ENCODE results near the gene DHRS7C.

The DHRS7C gene

GRCh38 chr17:9828296-9829295, 37.2 kb upstream of the DHRS7C start:
- no peak overlapping the region for H3K9ac ChIP-seq (ENCODE audit: insufficient read length, low read depth)
- no peak for DNase-seq (ENCODE audit: low read depth, low spot score)
- no peak for TF ChIP-seq YY1 (IDR thresholded peaks at IDR 0.05; ENCODE audit: insufficient read depth, insufficient read length)
- no peak for TF ChIP-seq SUZ12 (IDR thresholded peaks at IDR 0.05; ENCODE audit: extremely low read depth, insufficient read depth, insufficient read length)
- no peak for TF ChIP-seq ZNF274 (IDR thresholded peaks at IDR 0.05; ENCODE audit: low read depth, low read length)
- H3K27me3 ChIP-seq (ENCODE audit: insufficient read depth, insufficient read length), result no peaks in the 10 kb centered on the region
- no peak overlapping the region for H3K4me3 ChIP-seq (ENCODE audit: insufficient read length, low read depth)
- H3K36me3 ChIP-seq (ENCODE audit: insufficient read depth, insufficient read length, low read length), result no peaks in the 10 kb centered on the region
- no peaks in the 10 kb centered on the region; the same call in 1 of the 2 replicates for H3K9me3 ChIP-seq (ENCODE audit: insufficient read depth, low read length)
- H3K4me1 ChIP-seq (ENCODE audit: insufficient read depth, insufficient read length), result peaks cover 3% of the 10 kb centered on the region

- no peaks in the 10 kb centered on the region for H3K27me3 ChIP-seq (ENCODE audit: insufficient read depth, insufficient read length)
- H3K9ac ChIP-seq (ENCODE audit: insufficient read length, low read depth), result no peak within 1 kb of the TSS
- no peaks in the 10 kb centered on the region for H3K9me3 ChIP-seq (ENCODE audit: insufficient read depth, low read length)
- H3K4me3 ChIP-seq (ENCODE audit: insufficient read length, low read depth), result no peak within 1 kb of the TSS
- no peaks in the 10 kb centered on the region for H3K36me3 ChIP-seq (ENCODE audit: insufficient read depth, insufficient read length, low read length)
- DNase-seq (ENCODE audit: low read depth, low spot score), result no peak
- peaks cover 3% of the 10 kb centered on the region for H3K4me1 ChIP-seq (ENCODE audit: insufficient read depth, insufficient read length)
- TF ChIP-seq ZNF274 (IDR thresholded peaks at IDR 0.05; ENCODE audit: low read depth, low read length) (no peak), SUZ12 (IDR thresholded peaks at IDR 0.05; ENCODE audit: extremely low read depth, insufficient read depth, insufficient read length) (no peak), YY1 (IDR thresholded peaks at IDR 0.05; ENCODE audit: insufficient read depth, insufficient read length) (no peak)
Observed at GRCh38 chr17:9825641-9826150, 34.3 kb upstream of the DHRS7C start, which contains the start of gene GLP2R. GLP2R (plus strand) TSS chr17:9825924; CDS start chr17:9826064, 140 bp downstream.

GRCh38 chr17:9824797-9825338, 33.5 kb upstream of the DHRS7C start:
- no peak overlapping the region for H3K9ac ChIP-seq (ENCODE audit: insufficient read length, low read depth)
- no peaks in the 10 kb centered on the region for H3K27me3 ChIP-seq (ENCODE audit: insufficient read depth, insufficient read length)
- H3K4me3 ChIP-seq (ENCODE audit: insufficient read length, low read depth), result no peak overlapping the region
- no peaks in the 10 kb centered on the region for H3K36me3 ChIP-seq (ENCODE audit: insufficient read depth, insufficient read length, low read length)
- no peak for DNase-seq (ENCODE audit: low read depth, low spot score)
- TF ChIP-seq SUZ12 (IDR thresholded peaks at IDR 0.05; ENCODE audit: extremely low read depth, insufficient read depth, insufficient read length), result no peak
- TF ChIP-seq YY1 (IDR thresholded peaks at IDR 0.05; ENCODE audit: insufficient read depth, insufficient read length), result no peak
- no peak for TF ChIP-seq ZNF274 (IDR thresholded peaks at IDR 0.05; ENCODE audit: low read depth, low read length)
- no peaks in the 10 kb centered on the region for H3K9me3 ChIP-seq (ENCODE audit: insufficient read depth, low read length)
- H3K4me1 ChIP-seq (ENCODE audit: insufficient read depth, insufficient read length), result peaks cover 3% of the 10 kb centered on the region

GRCh38 chr17:9824094-9824493, 32.7 kb upstream of the DHRS7C start:
- H3K36me3 ChIP-seq (ENCODE audit: insufficient read depth, insufficient read length, low read length), result no peaks in the 10 kb centered on the region
- H3K4me3 ChIP-seq (ENCODE audit: insufficient read length, low read depth), result no peak overlapping the region
- DNase-seq (ENCODE audit: low read depth, low spot score), result no peak
- no peak overlapping the region for H3K9ac ChIP-seq (ENCODE audit: insufficient read length, low read depth)
- TF ChIP-seq YY1 (IDR thresholded peaks at IDR 0.05; ENCODE audit: insufficient read depth, insufficient read length) (no peak), ZNF274 (IDR thresholded peaks at IDR 0.05; ENCODE audit: low read depth, low read length) (no peak)
- H3K27me3 ChIP-seq (ENCODE audit: insufficient read depth, insufficient read length), result no peaks in the 10 kb centered on the region
- H3K4me1 ChIP-seq (ENCODE audit: insufficient read depth, insufficient read length), result peaks cover 3% of the 10 kb centered on the region
- H3K9me3 ChIP-seq (ENCODE audit: insufficient read depth, low read length), result no peaks in the 10 kb centered on the region

- TF ChIP-seq YY1 (IDR thresholded peaks at IDR 0.05; ENCODE audit: insufficient read depth, insufficient read length) (no peak), ZNF274 (IDR thresholded peaks at IDR 0.05; ENCODE audit: low read depth, low read length) (no peak), SUZ12 (IDR thresholded peaks at IDR 0.05; ENCODE audit: extremely low read depth, insufficient read depth, insufficient read length) (no peak)
- peaks cover 3% of the 10 kb centered on the region for H3K4me1 ChIP-seq (ENCODE audit: insufficient read depth, insufficient read length)
- no peaks in the 10 kb centered on the region for H3K9me3 ChIP-seq (ENCODE audit: insufficient read depth, low read length)
- H3K36me3 ChIP-seq (ENCODE audit: insufficient read depth, insufficient read length, low read length), result no peaks in the 10 kb centered on the region
- H3K27me3 ChIP-seq (ENCODE audit: insufficient read depth, insufficient read length), result no peaks in the 10 kb centered on the region
- no peak for DNase-seq (ENCODE audit: low read depth, low spot score)
- H3K4me3 ChIP-seq (ENCODE audit: insufficient read length, low read depth), result no peak within 1 kb of the TSS
- no peak within 1 kb of the TSS for H3K9ac ChIP-seq (ENCODE audit: insufficient read length, low read depth)
Observed at GRCh38 chr17:9821921-9822320, 30.5 kb upstream of the DHRS7C start, which contains the start of gene GSG1L2. GSG1L2 (minus strand) TSS chr17:9822079; CDS start chr17:9822071, 8 bp downstream.

GRCh38 chr17:9820448-9820847, 29.1 kb upstream of the DHRS7C start:
- no peaks in the 10 kb centered on the region for H3K4me1 ChIP-seq (ENCODE audit: insufficient read depth, insufficient read length)
- H3K27me3 ChIP-seq (ENCODE audit: insufficient read depth, insufficient read length), result no peaks in the 10 kb centered on the region
- H3K4me3 ChIP-seq (ENCODE audit: insufficient read length, low read depth), result no peak overlapping the region
- no peak for TF ChIP-seq YY1 (IDR thresholded peaks at IDR 0.05; ENCODE audit: insufficient read depth, insufficient read length)
- no peak for TF ChIP-seq SUZ12 (IDR thresholded peaks at IDR 0.05; ENCODE audit: extremely low read depth, insufficient read depth, insufficient read length)
- TF ChIP-seq ZNF274 (IDR thresholded peaks at IDR 0.05; ENCODE audit: low read depth, low read length), result no peak
- H3K9me3 ChIP-seq (ENCODE audit: insufficient read depth, low read length), result no peaks in the 10 kb centered on the region
- H3K9ac ChIP-seq (ENCODE audit: insufficient read length, low read depth), result no peak overlapping the region
- H3K36me3 ChIP-seq (ENCODE audit: insufficient read depth, insufficient read length, low read length), result no peaks in the 10 kb centered on the region
- DNase-seq (ENCODE audit: low read depth, low spot score), result no peak

- Histone ChIP-seq H3K9ac (ENCODE audit: insufficient read length, low read depth) (no peak overlapping the region), H3K36me3 (ENCODE audit: insufficient read depth, insufficient read length, low read length) (no peaks in the 10 kb centered on the region), H3K9me3 (ENCODE audit: insufficient read depth, low read length) (no peaks in the 10 kb centered on the region), H3K27me3 (ENCODE audit: insufficient read depth, insufficient read length) (no peaks in the 10 kb centered on the region), H3K4me1 (ENCODE audit: insufficient read depth, insufficient read length) (no peaks in the 10 kb centered on the region), H3K4me3 (ENCODE audit: insufficient read length, low read depth) (no peak overlapping the region)
- DNase-seq (ENCODE audit: low read depth, low spot score), result no peak
- TF ChIP-seq SUZ12 (IDR thresholded peaks at IDR 0.05; ENCODE audit: extremely low read depth, insufficient read depth, insufficient read length) (no peak), ZNF274 (IDR thresholded peaks at IDR 0.05; ENCODE audit: low read depth, low read length) (no peak)
Observed at GRCh38 chr17:9818760-9819159, 27.4 kb upstream of the DHRS7C start.
